Trophoblast cell (in vitro differentiated cells and primary cell): ENCODE measurements around the gene PBXIP1.

Source experiments
- DNase-seq, 2 donors: peaks; one replicate each; pipeline ENCODE4 v3.0.0-alpha.2; 2016
- H2AFZ ChIP-seq: 2 replicates; pipeline ENCODE4 v1.6.1; 2013; ENCODE audit warnings: low read length, moderate library complexity, mild to moderate bottlenecking; ENCODE audit not compliant: insufficient read depth, poor library complexity
- H2AK5ac ChIP-seq: 2 replicates; pipeline ENCODE4 v1.6.1; 2013; ENCODE audit warnings: mild to moderate bottlenecking, low read length
- H2BK120ac ChIP-seq: 2 replicates; pipeline ENCODE4 v1.6.1; 2013; ENCODE audit warnings: low read length, mild to moderate bottlenecking, moderate library complexity; ENCODE audit not compliant: insufficient read depth, poor library complexity
- H2BK12ac ChIP-seq: 2 replicates; pipeline ENCODE4 v1.6.1; 2013; ENCODE audit warnings: mild to moderate bottlenecking, low read length, moderate library complexity
- H2BK5ac ChIP-seq: 2 replicates; pipeline ENCODE4 v1.6.1; 2013; ENCODE audit warnings: low read length, low read depth, moderate library complexity, mild to moderate bottlenecking; ENCODE audit not compliant: poor library complexity
- H3K14ac ChIP-seq: 2 replicates; pipeline ENCODE4 v1.6.1; 2013; ENCODE audit warnings: mild to moderate bottlenecking, low read length
- H3K18ac ChIP-seq: 2 replicates; pipeline ENCODE4 v1.6.1; 2013; ENCODE audit warnings: mild to moderate bottlenecking, low read length
- H3K23ac ChIP-seq: 2 replicates; pipeline ENCODE4 v1.6.1; 2013; ENCODE audit warnings: low read length
- H3K27ac ChIP-seq: 2 replicates; pipeline ENCODE4 v1.5.1; 2013; ENCODE audit warnings: low read depth, mild to moderate bottlenecking, inconsistent platforms, low read length, moderate library complexity
- H3K27me3 ChIP-seq: 2 replicates; pipeline ENCODE4 v1.6.1; 2013; ENCODE audit warnings: inconsistent platforms, mild to moderate bottlenecking, low read length, moderate library complexity; ENCODE audit not compliant: insufficient read depth
- H3K36me3 ChIP-seq, 2 experiments: 1 replicate in 1 of 2; 2 replicates in 1 of 2; pipeline ENCODE4 v1.6.1; 2013; ENCODE audit warnings: low read length in 2 of 2, mild to moderate bottlenecking in 2 of 2, moderate library complexity in 1 of 2; ENCODE audit not compliant: insufficient read depth in 2 of 2, control insufficient read depth in 1 of 2
- H3K4ac ChIP-seq: 2 replicates; pipeline ENCODE4 v1.6.1; 2013; ENCODE audit warnings: low read depth, mild to moderate bottlenecking, low read length, moderate library complexity
- H3K4me1 ChIP-seq, 2 experiments: 1 replicate in 1 of 2; 2 replicates in 1 of 2; pipeline ENCODE4 v1.6.1; 2013; ENCODE audit warnings: low read length in 2 of 2, mild to moderate bottlenecking in 2 of 2, moderate library complexity in 1 of 2; ENCODE audit not compliant: insufficient read depth in 2 of 2, control insufficient read depth in 1 of 2
- H3K4me2 ChIP-seq: 2 replicates; pipeline ENCODE4 v1.6.1; 2013; ENCODE audit warnings: inconsistent platforms, mild to moderate bottlenecking, low read length, moderate library complexity
- H3K4me3 ChIP-seq: 2 replicates; pipeline ENCODE4 v1.5.1; 2013; ENCODE audit warnings: mild to moderate bottlenecking, low read depth, low read length, inconsistent platforms
- H3K79me1 ChIP-seq: one replicate; pipeline ENCODE4 v1.6.1; 2013; ENCODE audit warnings: low read length
- H3K79me2 ChIP-seq: 2 replicates; pipeline ENCODE4 v1.6.1; 2013; ENCODE audit warnings: low read length, mild to moderate bottlenecking; ENCODE audit not compliant: control insufficient read depth, insufficient read depth, poor library complexity
- H3K9ac ChIP-seq: 2 replicates; pipeline ENCODE4 v1.6.1; 2013; ENCODE audit warnings: mild to moderate bottlenecking, low read length
- H3K9me3 ChIP-seq: 2 replicates; pipeline ENCODE4 v1.6.1; 2013; ENCODE audit warnings: low read depth, mild to moderate bottlenecking, control low read depth, inconsistent platforms, low read length; ENCODE audit not compliant: insufficient read depth
- H4K12ac ChIP-seq: 2 replicates; pipeline ENCODE4 v1.6.1; 2013; ENCODE audit warnings: low read depth, mild to moderate bottlenecking, low read length, moderate library complexity
- H4K8ac ChIP-seq: 2 replicates; pipeline ENCODE4 v1.6.1; 2013; ENCODE audit warnings: low read depth, mild to moderate bottlenecking, low read length, moderate library complexity
- H4K91ac ChIP-seq: one replicate; pipeline ENCODE4 v1.6.1; 2013; ENCODE audit warnings: low read depth, mild to moderate bottlenecking, low read length, moderate library complexity
- WGBS: extraction: QIAGEN DNeasy Blood & Tissue Kit; methylation state at CpG from one replicate; pipeline ENCODE4 v1.1.7; 2013; ENCODE audit warnings: missing lambda C conversion rate; ENCODE audit not compliant: insufficient read length, insufficient coverage; ENCODE audit errors: extremely low coverage; 5-methylcytosine and 5-hydroxymethylcytosine counted together

The PBXIP1 gene

GRCh38 chr1:154945962-154946850, 9.7 kb downstream of the PBXIP1 start:
- Histone ChIP-seq H2AFZ (no peak overlapping the region), H3K4me3 (no peak overlapping the region), H2BK5ac (no peak overlapping the region), H2BK120ac (no peak overlapping the region), H2BK12ac (no peak overlapping the region), H3K23ac (no peak overlapping the region), H3K18ac (no peak overlapping the region), H3K4ac (no peak overlapping the region), H3K27ac (no peak overlapping the region), H3K9ac (no peak overlapping the region), H4K8ac (no peak overlapping the region), H3K4me1 (peaks cover 4 to 6% of the 10 kb centered on the region in 2 experiments), H3K14ac (no peak overlapping the region), H3K9me3 (peaks cover 2% of the 10 kb centered on the region), H4K12ac (no peak overlapping the region), H4K91ac (no peak overlapping the region), H2AK5ac (no peak overlapping the region), H3K36me3 (peaks cover 27 to 36% of the 10 kb centered on the region in 2 experiments), H3K27me3 (no peaks in the 10 kb centered on the region), H3K79me1 (no peaks in the 10 kb centered on the region), H3K4me2 (no peak overlapping the region), H3K79me2 (no peaks in the 10 kb centered on the region)
- WGBS, result no CpG with 5 or more reads among the region's 17 CpGs
- DNase-seq, result no peak

- no peak overlapping the region for H2BK120ac ChIP-seq
- WGBS, result no CpG with 5 or more reads among the region's 15 CpGs
- no peak overlapping the region for H4K91ac ChIP-seq
- H3K14ac ChIP-seq, result no peak overlapping the region
- DNase-seq, result no peak
- H3K18ac ChIP-seq, result no peak overlapping the region
- peaks cover 2% of the 10 kb centered on the region for H3K9me3 ChIP-seq
- H3K4ac ChIP-seq, result no peak overlapping the region
- no peaks in the 10 kb centered on the region for H3K79me2 ChIP-seq
- H3K4me1 ChIP-seq, result peaks cover 10 to 11% of the 10 kb centered on the region in 2 experiments
- H2AFZ ChIP-seq, result no peak overlapping the region
- H3K36me3 ChIP-seq, result peaks cover 23 to 28% of the 10 kb centered on the region in 2 experiments
- H3K27ac ChIP-seq, result no peak overlapping the region
- no peak overlapping the region for H3K4me2 ChIP-seq
- no peak overlapping the region for H2BK5ac ChIP-seq
- H3K79me1 ChIP-seq, result no peaks in the 10 kb centered on the region
- no peak overlapping the region for H3K9ac ChIP-seq
- H3K23ac ChIP-seq, result no peak overlapping the region
- no peak overlapping the region for H4K12ac ChIP-seq
- H3K4me3 ChIP-seq, result no peak overlapping the region
- H2BK12ac ChIP-seq, result no peak overlapping the region
- no peak overlapping the region for H2AK5ac ChIP-seq
- H3K27me3 ChIP-seq, result no peaks in the 10 kb centered on the region
- no peak overlapping the region for H4K8ac ChIP-seq
Measured at GRCh38 chr1:154945160-154945961, 10.5 kb downstream of the PBXIP1 start.

GRCh38 chr1:154944401-154945159, 11.3 kb downstream of the PBXIP1 start:
- Histone ChIP-seq H3K4me1 (peaks cover 13% of the 10 kb centered on the region in 2 experiments), H2BK12ac (no peak overlapping the region), H4K91ac (no peak overlapping the region), H4K8ac (no peak overlapping the region), H2AK5ac (no peak overlapping the region), H3K23ac (no peak overlapping the region), H3K14ac (no peak overlapping the region), H3K4me3 (no peak overlapping the region), H3K4me2 (no peak overlapping the region), H3K9ac (no peak overlapping the region), H2BK5ac (no peak overlapping the region), H3K27ac (no peak overlapping the region), H3K9me3 (peaks cover 2% of the 10 kb centered on the region), H3K79me2 (no peaks in the 10 kb centered on the region), H3K36me3 (peaks cover 23 to 27% of the 10 kb centered on the region in 2 experiments), H2AFZ (no peak overlapping the region), H3K79me1 (no peaks in the 10 kb centered on the region), H3K4ac (no peak overlapping the region), H2BK120ac (no peak overlapping the region), H4K12ac (no peak overlapping the region), H3K27me3 (no peaks in the 10 kb centered on the region), H3K18ac (no peak overlapping the region)
- no peak for DNase-seq
- no CpG with 5 or more reads among the region's 9 CpGs for WGBS
